Activated CD4-positive, alpha-beta memory T cell treated with anti-CD3 and anti-CD28 coated beads, Interleukin-2, amount 10 ng/mL, durations not matched to agents 7 days and 5 days (primary cell): ENCODE data around the gene TFPI. TPM values are rescaled to one million over a fixed set of nuclear protein-coding genes. Genes with fewer than 3 reads are reported as not detected.

Experiments used
- CTCF ChIA-PET: fragments of 350-600 bp; sonication (Branson Sonifier 250); formaldehyde crosslinking; loops from one replicate; lab custom pipeline; 2021; ENCODE audit warnings: antibody characterized with exemption, inconsistent platforms; lab: Charles Lee
- POLR2A ChIA-PET: fragments of 350-600 bp; sonication (Branson Sonifier 250); formaldehyde crosslinking; loops from one replicate; lab custom pipeline; 2021; ENCODE audit warnings: antibody characterized with exemption; lab: Charles Lee
- DNase-seq: peaks from one replicate; pipeline ENCODE4 v3.0.0-alpha.2; 2020
- H3K27ac Mint-ChIP-seq: one replicate; pipeline ENCODE4 v1.8.0; 2021; ENCODE audit warnings: mild to moderate bottlenecking, mixed read lengths
- H3K27me3 Mint-ChIP-seq: one replicate; pipeline ENCODE4 v1.8.0; 2021; ENCODE audit warnings: mixed read lengths
- H3K36me3 Mint-ChIP-seq: one replicate; pipeline ENCODE4 v1.8.0; 2021; ENCODE audit warnings: low read depth, mixed read lengths
- H3K4me1 Mint-ChIP-seq: one replicate; pipeline ENCODE4 v1.8.0; 2021; ENCODE audit warnings: mixed read lengths
- H3K4me3 Mint-ChIP-seq: one replicate; pipeline ENCODE4 v1.8.0; 2021; ENCODE audit warnings: mild to moderate bottlenecking, mixed read lengths
- H3K9me3 Mint-ChIP-seq: one replicate; pipeline ENCODE4 v1.8.0; 2021; ENCODE audit warnings: mixed read lengths
- total RNA-seq, 2 experiments: library from RNA; stranded (reverse); gene quantifications; one replicate each; pipeline ENCODE4 v1.2.3, GENCODE V29; 2021

The TFPI gene
- total RNA-seq, 2 experiments from 2014 or later = not detected

DNA sequence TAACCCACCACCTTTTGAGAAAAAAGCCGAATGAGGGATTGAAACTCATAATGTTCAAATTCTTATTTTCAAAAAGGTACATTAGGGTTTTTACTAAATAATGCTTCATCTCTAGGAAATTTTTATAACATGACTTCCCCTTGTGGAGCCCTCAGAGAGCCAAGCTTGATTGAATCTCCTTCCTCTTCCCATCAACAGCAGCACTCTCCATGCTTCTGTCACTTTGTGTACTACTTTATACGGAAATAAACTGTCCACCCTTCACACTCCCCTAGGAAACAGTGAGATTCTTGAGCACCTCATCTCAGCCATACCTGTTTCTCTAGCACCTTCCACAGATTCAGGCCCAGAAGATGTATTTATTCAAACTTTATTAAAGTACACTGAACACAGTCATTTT lies 51.8 kb downstream of the TFPI start:
- POLR2A ChIA-PET = no interaction called here
- CTCF ChIA-PET = interaction anchor here (1.3 kb wide), 1 partner anchor 342 kb away, joined by 4 read pairs; no protein-coding TSS in a partner anchor
- H3K27ac Mint-ChIP-seq = no peak overlapping the region
- H3K4me1 Mint-ChIP-seq = no peaks in the 10 kb centered on the region
- no peak for DNase-seq
- H3K9me3 Mint-ChIP-seq = no peaks in the 10 kb centered on the region
- no peaks in the 10 kb centered on the region for H3K36me3 Mint-ChIP-seq
- peaks cover 7% of the 10 kb centered on the region for H3K27me3 Mint-ChIP-seq
- H3K4me3 Mint-ChIP-seq = no peak overlapping the region

DNA sequence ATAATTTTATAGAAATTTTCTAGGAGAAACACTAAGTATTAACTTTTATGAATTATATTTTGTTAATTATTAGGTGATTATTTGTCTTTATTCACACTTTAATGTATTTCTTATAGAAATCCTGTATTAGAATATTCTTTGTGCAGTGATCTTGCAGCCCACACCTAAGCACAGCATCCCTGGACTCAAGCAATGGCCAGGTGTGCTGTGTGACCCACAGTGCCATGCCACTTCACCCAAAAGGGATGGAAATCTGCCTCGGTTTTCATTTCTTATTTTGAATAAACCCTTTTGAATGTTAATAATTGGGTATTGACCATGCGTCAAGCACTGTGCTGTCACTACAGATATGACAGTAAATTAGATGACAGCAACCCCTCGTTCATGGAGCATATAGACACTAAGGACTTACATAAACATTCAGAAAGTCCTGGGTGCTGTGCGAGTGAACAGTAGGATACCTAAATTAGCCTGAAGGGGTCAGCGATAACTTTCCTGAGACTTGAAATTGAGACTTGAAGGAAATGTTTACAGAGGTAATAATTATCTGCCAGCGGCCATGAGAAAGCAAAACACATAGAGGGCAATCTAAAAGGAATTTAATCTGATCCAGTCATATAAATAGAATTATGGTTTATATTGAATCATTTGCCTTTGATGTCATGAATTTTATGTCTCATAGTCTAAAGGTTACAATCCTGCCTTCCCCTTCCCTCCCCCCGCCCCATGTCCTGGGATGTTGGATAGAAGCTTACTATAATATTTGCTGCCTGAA lies 53.5 kb downstream of the TFPI start:
- ChIA-PET CTCF (interaction anchor here (0.5 to 1.6 kb wide), 8 partner anchors 17 to 871 kb away, joined by 3 to 6 read pairs (median 4); no protein-coding TSS in a partner anchor), POLR2A (no interaction called here)
- Mint-ChIP-seq H3K9me3 (no peaks in the 10 kb centered on the region), H3K27me3 (peaks cover 5% of the 10 kb centered on the region), H3K36me3 (no peaks in the 10 kb centered on the region), H3K27ac (no peak overlapping the region), H3K4me3 (no peak overlapping the region), H3K4me1 (no peaks in the 10 kb centered on the region)
- no peak for DNase-seq

DNA sequence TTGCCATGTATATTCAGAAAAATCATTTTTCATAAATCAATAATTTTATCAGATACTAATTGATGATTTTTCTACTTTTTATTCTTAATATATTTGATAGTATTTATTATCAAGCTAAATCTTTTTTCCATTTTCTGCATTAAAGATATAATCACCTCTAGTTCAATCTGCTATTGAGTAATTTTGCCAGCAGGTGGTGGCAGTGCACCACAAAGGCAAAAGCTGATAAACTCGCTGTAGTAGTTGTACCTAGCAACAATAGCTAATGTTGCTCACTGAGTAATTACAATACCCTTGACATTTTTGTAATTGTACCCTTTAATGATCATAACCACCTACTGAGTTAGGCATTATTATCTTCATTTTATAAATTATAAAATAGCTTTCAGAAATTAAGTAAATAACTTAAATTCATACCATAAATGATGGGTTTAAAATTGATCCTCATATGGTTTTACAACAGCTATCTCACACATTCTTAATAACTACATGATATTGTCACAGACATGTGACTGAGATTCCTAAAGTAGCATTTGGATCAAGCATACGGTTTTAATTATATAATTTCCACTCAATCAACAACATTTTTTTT lies 54.2 kb downstream of the TFPI start:
- CTCF ChIA-PET = interaction anchor here (0.5 to 1.6 kb wide), 11 partner anchors 11 to 871 kb away, joined by 3 to 6 read pairs (median 3); no protein-coding TSS in a partner anchor
- peak; percentile 42 for DNase-seq
- Mint-ChIP-seq H3K27me3 (peaks cover 5% of the 10 kb centered on the region), H3K9me3 (no peaks in the 10 kb centered on the region), H3K36me3 (no peaks in the 10 kb centered on the region), H3K27ac (no peak overlapping the region), H3K4me1 (no peaks in the 10 kb centered on the region), H3K4me3 (no peak overlapping the region)
- POLR2A ChIA-PET = no interaction called here

DNA sequence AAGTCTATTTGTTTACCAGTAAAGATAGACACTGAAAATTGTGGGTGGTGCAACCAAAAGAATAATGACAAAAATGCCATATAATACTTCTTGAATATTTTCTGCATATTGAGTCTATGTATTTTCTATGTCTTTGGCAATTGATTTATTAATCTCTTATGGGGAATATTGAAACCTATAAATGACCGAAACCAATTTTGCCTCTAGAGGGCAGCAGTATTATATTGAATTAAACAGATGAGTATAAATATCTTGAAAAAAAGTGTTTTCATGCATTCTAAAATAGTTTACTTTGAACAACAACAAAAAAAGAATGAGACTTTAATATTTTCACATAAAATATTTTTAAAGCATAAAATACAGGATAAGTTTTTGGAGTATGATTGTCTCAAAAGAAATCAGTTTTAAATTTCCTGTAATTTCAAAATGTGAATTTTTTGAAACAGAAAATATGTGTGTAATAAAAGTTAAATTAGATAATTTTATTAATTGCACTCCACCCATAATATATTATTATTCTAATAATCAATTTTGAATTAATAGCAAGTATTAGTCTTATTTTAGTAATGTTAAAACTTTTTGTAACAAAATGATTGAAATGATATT lies 56.3 kb downstream of the TFPI start:
- ChIA-PET CTCF (no interaction called here), POLR2A (no interaction called here)

DNA sequence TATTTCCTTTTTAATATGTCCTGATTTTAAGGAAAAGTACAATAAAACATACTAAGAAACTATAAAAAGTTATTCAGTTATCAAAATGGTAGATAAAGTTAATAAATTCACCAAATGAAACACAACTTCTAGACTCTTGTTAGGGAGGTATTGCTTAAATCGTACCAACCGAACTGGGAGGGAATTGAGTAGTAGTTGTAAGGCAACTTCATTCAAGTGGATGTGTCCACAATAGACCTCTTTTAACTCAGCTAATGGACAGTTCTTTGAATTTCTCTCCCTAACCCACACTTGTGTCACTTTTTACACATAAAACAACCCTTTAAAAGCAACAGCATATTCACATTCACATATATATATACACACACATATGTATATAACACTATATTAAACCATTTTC lies 57.1 kb downstream of the TFPI start:
- H3K9me3 Mint-ChIP-seq = no peaks in the 10 kb centered on the region
- no peaks in the 10 kb centered on the region for H3K4me1 Mint-ChIP-seq
- no peak overlapping the region for H3K4me3 Mint-ChIP-seq
- ChIA-PET POLR2A (no interaction called here), CTCF (no interaction called here)
- no peaks in the 10 kb centered on the region for H3K27me3 Mint-ChIP-seq
- H3K27ac Mint-ChIP-seq = no peak overlapping the region
- no peak for DNase-seq
- no peaks in the 10 kb centered on the region for H3K36me3 Mint-ChIP-seq

More for the DNA sequence above, 56.3 kb downstream of the TFPI start:
- DNase-seq = no peak
- Mint-ChIP-seq H3K36me3 (no peaks in the 10 kb centered on the region), H3K4me1 (no peaks in the 10 kb centered on the region), H3K4me3 (no peak overlapping the region), H3K9me3 (no peaks in the 10 kb centered on the region), H3K27ac (no peak overlapping the region), H3K27me3 (peaks cover 5% of the 10 kb centered on the region)

DNA sequence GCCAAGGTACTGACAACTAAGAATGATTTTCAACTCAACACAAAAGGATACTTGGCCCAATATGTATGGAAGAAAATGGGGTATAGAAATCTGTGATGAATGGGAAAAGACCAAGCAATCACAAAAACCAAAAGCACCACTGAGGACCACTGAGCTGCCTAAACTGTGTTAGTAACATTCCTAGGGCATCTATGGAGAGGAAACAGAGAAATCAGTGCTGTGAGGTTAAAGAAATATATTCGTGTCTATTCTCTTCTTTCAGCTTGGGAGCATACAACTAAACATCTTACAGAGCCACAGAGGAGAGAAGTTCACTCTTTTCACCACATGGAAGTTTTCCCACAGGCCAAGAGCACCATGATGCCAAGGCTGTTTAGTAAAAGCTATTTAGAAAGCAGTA lies 58.9 kb downstream of the TFPI start:
- Mint-ChIP-seq H3K36me3 (no peaks in the 10 kb centered on the region), H3K4me3 (no peak overlapping the region), H3K9me3 (no peaks in the 10 kb centered on the region), H3K27me3 (no peaks in the 10 kb centered on the region), H3K4me1 (no peaks in the 10 kb centered on the region), H3K27ac (no peak overlapping the region)
- POLR2A ChIA-PET = no interaction called here
- CTCF ChIA-PET = no interaction called here
- no peak for DNase-seq

DNA sequence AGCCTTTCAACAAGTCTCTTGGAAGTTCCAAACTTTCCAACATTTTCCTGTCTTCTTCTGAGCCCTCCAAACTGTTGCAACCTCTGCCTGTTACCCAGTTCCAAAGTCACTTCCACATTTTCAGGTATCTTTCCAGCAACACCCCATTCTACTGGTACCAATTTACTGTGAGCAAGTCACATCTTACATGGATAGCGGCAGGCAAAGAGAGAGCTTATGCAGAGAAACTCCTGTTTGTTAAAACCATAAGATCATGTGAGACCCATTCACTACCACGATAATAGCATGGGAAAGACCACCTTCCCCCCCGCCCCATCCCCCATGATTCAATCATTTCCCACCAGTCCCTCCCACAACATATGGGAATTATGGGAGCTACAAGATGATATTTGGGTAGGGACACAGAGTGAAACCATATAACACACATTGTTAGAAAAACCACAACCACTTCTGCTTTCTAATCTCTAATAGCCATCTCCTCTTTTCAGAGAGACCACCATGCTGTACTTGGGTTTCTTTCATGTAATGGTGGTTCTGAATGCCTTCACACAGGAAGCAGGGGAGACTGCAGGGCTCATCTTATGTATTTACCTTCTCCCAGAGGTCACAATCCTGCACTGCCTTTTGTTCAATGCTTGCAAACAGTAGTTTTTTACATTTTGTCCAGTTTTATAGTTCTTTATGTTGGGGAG lies 60.2 kb downstream of the TFPI start:
- no peaks in the 10 kb centered on the region for H3K4me1 Mint-ChIP-seq
- no peak overlapping the region for H3K4me3 Mint-ChIP-seq
- no peaks in the 10 kb centered on the region for H3K9me3 Mint-ChIP-seq
- no peaks in the 10 kb centered on the region for H3K27me3 Mint-ChIP-seq
- H3K36me3 Mint-ChIP-seq = no peaks in the 10 kb centered on the region
- H3K27ac Mint-ChIP-seq = no peak overlapping the region
- ChIA-PET POLR2A (no interaction called here), CTCF (no interaction called here)
- no peak for DNase-seq

DNA sequence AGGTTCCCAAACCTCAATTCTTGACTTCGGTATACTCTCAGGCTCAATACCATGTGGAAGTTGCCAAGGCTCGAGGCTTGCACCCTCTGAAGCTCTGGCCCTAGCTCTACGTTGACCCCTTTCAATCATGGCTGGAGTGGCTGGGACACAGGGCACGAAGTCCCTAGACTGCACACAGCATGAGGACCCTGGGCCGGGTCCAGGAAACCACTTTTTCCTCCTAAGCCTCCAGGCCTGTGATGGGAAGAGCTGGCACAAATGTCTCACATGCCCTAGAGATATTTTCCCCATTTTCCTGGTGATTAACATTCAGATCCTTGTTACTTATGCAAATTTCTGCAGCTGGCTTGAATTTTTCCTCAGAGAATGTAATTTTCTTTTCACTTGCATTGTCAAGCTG lies 61.1 kb downstream of the TFPI start:
- H3K9me3 Mint-ChIP-seq = no peaks in the 10 kb centered on the region
- DNase-seq = no peak
- ChIA-PET POLR2A (no interaction called here), CTCF (no interaction called here)
- H3K27ac Mint-ChIP-seq = no peak overlapping the region
- H3K4me1 Mint-ChIP-seq = no peaks in the 10 kb centered on the region
- H3K27me3 Mint-ChIP-seq = no peaks in the 10 kb centered on the region
- H3K4me3 Mint-ChIP-seq = no peak overlapping the region
- H3K36me3 Mint-ChIP-seq = no peaks in the 10 kb centered on the region

DNA sequence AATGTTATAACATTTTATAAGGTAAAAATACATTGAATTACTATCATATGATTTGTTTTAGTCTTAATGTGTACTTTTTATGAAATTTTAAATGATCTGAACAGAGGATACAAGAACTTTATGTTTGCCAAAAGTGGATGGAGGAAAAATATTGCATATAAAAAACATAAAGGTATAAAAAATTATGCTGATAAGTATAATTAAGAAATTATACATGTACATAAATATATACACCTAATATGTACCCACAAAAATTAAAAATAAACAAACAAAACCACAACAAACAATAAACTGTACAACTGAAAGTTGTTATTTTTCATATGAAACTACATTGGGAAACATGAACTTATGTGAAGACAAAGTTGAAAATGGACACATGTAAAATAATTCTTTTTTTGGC lies 68.0 kb downstream of the TFPI start:
- Mint-ChIP-seq H3K27me3 (no peaks in the 10 kb centered on the region), H3K27ac (no peak overlapping the region), H3K4me3 (no peak overlapping the region), H3K4me1 (no peaks in the 10 kb centered on the region), H3K9me3 (no peaks in the 10 kb centered on the region), H3K36me3 (no peaks in the 10 kb centered on the region)
- ChIA-PET POLR2A (no interaction called here), CTCF (no interaction called here)
- no peak for DNase-seq

DNA sequence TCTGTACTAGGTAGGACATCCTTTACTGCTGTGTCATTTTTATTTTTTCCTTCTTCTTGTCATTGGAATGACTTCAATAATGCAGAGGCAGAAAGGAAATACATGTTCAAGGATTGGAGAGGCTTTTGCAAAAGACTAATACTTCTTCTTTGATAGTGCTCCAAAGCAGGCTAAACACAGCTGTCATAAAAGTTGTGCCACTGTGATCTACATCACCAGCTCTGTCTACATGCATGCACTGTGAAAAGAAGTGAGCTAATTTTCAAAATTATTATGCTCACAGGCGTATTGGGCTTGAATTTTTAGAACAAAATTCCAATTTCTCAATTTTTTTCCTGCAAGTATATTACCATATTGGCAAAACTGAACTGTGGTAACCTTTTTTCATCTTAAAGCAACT lies 68.7 kb downstream of the TFPI start:
- DNase-seq = no peak
- H3K4me3 Mint-ChIP-seq = no peak overlapping the region
- H3K36me3 Mint-ChIP-seq = no peaks in the 10 kb centered on the region
- POLR2A ChIA-PET = no interaction called here
- no peaks in the 10 kb centered on the region for H3K27me3 Mint-ChIP-seq
- H3K4me1 Mint-ChIP-seq = no peaks in the 10 kb centered on the region
- CTCF ChIA-PET = no interaction called here
- no peak overlapping the region for H3K27ac Mint-ChIP-seq
- H3K9me3 Mint-ChIP-seq = no peaks in the 10 kb centered on the region

DNA sequence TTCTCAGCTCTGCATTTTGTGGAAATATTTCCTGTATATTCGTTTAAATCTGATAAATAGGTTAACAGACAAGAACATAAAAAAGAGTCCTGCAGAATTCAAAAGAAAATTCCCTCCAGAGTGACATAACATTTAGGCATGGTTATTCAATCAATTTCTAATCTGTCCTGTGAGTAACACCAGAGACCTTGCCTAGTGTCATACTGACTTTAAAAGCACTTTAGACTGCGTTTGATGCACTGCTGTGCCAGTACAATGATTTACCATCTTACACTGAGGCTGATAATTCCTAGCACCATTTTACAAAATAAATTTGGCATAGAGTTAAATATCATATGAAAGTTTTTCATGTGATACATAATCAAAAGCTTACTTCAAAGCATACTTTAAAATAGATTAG lies 70.7 kb downstream of the TFPI start:
- no peaks in the 10 kb centered on the region for H3K9me3 Mint-ChIP-seq
- no peak overlapping the region for H3K27ac Mint-ChIP-seq
- no peaks in the 10 kb centered on the region for H3K36me3 Mint-ChIP-seq
- ChIA-PET POLR2A (no interaction called here), CTCF (interaction anchor here (1.3 kb wide), 1 partner anchor 16 kb away, joined by 3 read pairs; no protein-coding TSS in a partner anchor)
- no peak overlapping the region for H3K4me3 Mint-ChIP-seq
- DNase-seq = no peak
- H3K4me1 Mint-ChIP-seq = no peaks in the 10 kb centered on the region
- H3K27me3 Mint-ChIP-seq = no peaks in the 10 kb centered on the region

DNA sequence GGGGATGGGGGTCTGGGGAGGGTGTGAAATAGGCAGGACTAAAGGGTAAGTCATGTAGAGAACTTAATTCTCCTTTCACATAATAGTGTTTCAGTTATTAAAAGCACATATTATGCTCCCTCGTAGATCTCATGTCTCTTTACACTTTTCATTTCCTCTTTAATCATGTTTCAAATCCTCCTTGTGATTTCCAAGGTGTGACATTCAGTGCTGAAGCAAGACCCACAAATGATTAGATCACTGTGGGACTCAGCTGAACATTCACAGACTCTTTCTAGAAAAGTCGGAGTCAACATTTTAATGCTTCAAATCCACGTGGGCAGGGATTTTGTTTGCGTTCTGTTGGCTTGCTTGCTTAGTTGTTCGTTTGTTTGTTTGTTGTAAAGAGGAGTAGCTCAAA lies 71.4 kb downstream of the TFPI start:
- H3K9me3 Mint-ChIP-seq = no peaks in the 10 kb centered on the region
- POLR2A ChIA-PET = no interaction called here
- no peak overlapping the region for H3K4me3 Mint-ChIP-seq
- CTCF ChIA-PET = interaction anchor here (1.3 kb wide), 1 partner anchor 17 kb away, joined by 3 read pairs; no protein-coding TSS in a partner anchor
- H3K36me3 Mint-ChIP-seq = no peaks in the 10 kb centered on the region
- no peaks in the 10 kb centered on the region for H3K4me1 Mint-ChIP-seq
- no peak overlapping the region for H3K27ac Mint-ChIP-seq
- no peak for DNase-seq
- no peaks in the 10 kb centered on the region for H3K27me3 Mint-ChIP-seq

DNA sequence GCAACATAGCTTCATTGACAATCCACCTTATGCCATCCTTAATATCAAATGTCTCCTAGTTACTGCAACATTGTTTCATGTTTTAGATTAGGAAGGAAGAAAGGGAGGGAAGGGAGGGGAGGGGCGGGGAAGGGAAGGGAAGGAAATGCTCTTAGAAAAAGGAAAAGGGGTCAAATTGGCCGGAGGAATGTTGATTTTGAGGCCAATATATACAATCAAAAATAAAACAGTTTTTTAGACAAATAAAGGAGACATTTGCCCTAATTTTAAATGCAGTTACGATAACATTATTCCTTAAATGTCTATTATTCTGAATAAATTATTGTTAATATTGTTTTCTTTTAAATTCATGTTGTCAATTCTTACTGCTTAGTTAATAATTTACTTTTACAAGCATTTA lies 72.7 kb downstream of the TFPI start:
- ChIA-PET CTCF (no interaction called here), POLR2A (no interaction called here)
- Mint-ChIP-seq H3K4me3 (no peak overlapping the region), H3K4me1 (no peaks in the 10 kb centered on the region), H3K36me3 (no peaks in the 10 kb centered on the region), H3K27ac (no peak overlapping the region), H3K27me3 (no peaks in the 10 kb centered on the region), H3K9me3 (no peaks in the 10 kb centered on the region)
- no peak for DNase-seq
